GM21423 (cell line): ENCODE results near the gene SRSF4.
"Not testable (repeated sequence)": the region's sequence is repeated elsewhere in the genome, so short reads cannot be mapped to it uniquely, and the experiment has no call there.

ENCODE experiments used
- ATAC-seq: cut with Tn5 transposase; IDR thresholded peaks from one replicate; pipeline ENCODE4 v1.9.1; 2021; ENCODE audit warnings: mild to moderate bottlenecking, moderate library complexity; ENCODE audit not compliant: unreplicated experiment

The SRSF4 gene

GRCh38 chr1:29166291-29166878 lies 15.3 kb downstream of the SRSF4 start:
- ATAC-seq = no peak

DNA sequence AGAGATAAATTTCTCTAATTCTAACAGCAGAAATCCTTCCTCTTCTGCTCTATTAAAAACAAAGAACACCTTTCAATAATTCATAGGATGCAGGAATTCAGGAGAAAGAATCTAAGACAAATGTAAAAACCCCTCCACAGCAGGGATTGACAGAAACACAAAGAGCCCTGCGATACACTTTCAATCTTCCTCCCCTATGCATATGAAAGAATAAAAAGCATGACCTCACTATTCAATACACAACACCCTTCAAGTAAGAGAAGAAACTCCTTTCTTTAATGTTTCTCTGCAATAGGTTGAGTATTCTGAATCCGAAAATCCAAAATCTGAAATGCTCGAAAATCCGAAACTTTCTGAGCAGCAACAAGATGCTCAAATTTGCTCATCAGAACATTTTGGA lies 17.1 kb downstream of the SRSF4 start:
- no peak for ATAC-seq

GRCh38 chr1:29162476-29163138 lies 19.1 kb downstream of the SRSF4 start:
- ATAC-seq = no peak

GRCh38 chr1:29162025-29162424 lies 19.7 kb downstream of the SRSF4 start:
- ATAC-seq = no peak

DNA sequence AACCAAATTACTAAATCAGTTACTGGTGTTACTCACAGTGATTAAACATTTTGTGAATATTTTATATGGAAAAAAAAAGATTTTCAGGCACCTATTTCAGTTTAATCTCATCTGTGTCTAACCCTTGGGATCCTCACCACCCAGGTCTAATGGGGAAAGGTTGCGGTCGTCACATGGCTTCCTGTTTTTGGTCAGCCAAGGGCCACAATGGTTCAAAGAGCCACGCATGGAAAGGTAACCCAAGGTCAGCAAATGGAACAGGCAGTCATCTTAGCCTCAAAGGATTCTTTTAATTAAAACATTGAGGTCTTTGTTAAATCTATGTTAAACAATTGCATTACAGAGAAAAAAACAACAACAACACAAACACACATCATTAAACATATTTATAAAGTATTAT lies 21.9 kb downstream of the SRSF4 start:
- no peak for ATAC-seq

GRCh38 chr1:29157269-29157601 lies 24.5 kb downstream of the SRSF4 start:
- ATAC-seq = no peak

DNA sequence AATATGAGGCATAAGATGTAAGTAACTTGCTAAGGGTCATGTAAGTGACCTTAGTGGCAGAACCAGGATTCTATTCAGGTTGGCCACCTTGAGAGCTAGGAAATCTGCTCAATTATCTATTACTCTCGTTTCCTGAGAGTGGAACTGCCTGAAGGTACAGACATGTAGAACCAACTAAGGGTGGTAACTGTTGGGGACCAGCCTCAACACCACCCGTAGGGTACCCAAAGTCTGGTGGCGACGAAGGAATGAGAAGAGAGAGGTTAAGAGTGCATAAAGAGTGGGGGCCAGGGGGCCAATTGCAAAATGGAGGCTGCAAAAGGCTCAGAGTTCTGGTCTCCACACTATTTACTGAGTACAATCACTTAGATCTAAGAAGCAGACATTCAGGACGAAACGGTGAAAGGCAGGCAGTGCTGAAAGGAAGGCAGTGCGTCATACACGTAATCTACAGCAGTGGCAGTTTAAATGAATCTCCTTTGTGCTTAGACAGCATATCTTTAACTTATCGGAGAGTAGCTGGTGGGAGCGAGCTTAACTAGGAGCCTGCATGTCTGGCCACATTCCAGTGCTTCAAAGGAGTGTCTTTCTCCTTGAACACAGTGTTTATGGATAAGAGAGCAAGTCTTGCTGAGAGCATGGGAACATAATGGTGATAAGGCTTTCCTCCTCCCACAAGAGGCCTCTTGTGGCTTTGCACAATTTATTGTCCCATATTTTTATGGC lies 25.0 kb downstream of the SRSF4 start:
- no peak for ATAC-seq

DNA sequence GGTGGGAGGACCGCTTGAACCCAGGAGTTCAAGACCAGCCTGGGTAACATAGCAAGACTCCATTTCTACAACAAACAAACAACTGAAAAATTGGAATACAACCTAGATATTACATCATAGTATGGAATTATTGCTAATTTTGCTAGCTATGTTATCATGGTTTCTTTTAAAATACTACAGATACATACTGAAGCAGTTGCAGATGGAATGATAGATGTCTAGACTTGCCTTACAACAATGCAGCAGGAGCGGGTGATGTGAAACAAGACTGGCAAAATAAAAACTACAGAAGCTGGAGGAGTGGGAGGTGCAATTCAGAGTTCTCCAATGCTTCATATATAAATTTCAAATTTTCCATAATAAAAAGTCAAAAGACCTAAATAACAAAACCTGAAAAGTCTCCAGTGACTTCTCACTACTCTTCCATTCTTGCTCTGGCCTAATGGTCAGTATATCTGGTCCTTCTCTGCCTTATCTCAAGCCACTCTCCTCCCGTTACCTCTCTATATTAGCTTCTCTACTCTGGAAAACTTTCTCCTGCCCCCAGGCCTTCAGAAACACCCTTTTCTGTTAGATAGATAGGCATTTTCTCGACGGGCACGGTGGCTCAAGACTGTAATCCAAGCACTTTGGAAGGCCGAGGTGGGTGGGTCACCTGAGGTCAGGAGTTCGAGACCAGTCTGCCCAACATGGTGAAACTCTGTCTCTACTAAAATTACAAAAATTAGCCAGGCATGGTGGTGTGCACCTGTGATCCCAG lies 29.5 kb downstream of the SRSF4 start:
- no peak for ATAC-seq

- ATAC-seq = not testable (repeated sequence)
Measured at GRCh38 chr1:29150346-29150745, 31.4 kb downstream of the SRSF4 start.

DNA sequence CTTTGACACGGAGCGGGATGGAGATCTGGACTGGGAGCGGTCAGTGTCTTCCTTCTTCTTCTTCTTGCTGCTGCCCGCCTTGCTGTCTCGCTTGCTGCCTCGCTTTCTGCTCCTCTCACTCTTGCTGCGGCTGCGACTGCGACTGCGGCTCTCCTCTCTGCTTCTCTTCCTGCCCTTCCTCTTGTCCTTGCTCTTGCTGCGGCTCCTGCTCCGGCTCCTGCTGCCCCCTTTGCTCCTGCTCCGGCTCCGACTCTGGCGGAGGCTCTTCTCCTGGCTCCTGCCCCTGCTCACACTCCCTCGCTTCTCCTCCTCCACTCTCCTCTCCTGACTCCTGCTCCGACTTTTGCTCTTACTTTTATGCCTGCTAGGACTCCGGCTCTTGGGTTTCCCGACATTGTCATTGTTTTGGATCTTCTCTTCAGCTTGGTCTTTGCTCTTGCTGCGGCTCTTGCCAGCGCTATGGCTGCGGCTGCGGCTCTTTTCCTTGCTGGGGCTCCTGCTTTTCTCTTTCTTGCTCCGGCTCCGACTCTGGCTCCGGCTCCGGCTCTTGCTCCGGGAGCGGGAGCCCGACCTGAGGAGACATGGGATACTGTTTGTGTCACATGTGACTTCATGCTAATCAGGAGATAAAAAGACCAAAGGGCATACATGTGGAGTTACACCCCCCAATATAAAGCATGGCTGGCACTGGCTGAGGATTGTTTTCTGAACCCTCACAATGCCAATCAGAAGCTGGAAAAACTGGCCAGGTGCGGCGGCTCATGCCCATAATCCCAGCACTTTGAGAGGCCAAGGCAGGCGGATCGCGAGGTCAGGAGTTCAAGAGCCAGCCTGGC lies 32.8 kb downstream of the SRSF4 start:
- ATAC-seq = no peak

GRCh38 chr1:29145739-29146437 lies 35.8 kb downstream of the SRSF4 start:
- no peak for ATAC-seq

DNA sequence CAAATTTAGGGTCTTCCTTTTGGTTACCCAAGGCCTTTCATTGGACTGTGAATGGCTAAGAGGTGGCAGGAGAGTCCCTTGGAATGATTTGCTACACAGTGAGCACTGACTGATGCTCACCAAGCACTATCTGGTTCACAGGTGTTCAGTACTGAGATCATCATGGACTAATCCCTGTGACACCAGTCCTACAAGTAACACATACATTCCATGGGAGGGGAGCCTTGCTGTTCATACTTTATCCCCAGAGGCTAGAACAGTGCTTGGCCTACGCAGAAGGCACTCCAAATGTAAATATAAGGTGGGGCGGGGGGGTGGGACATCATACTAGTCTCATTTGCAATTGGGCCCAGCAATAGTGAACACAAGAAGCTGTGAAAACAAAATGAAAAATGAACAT lies 37.5 kb downstream of the SRSF4 start:
- ATAC-seq = no peak

GRCh38 chr1:29142714-29143113 lies 39.0 kb downstream of the SRSF4 start:
- ATAC-seq = no peak

- ATAC-seq = no peak
Measured at GRCh38 chr1:29136391-29136915, 45.2 kb downstream of the SRSF4 start.

DNA sequence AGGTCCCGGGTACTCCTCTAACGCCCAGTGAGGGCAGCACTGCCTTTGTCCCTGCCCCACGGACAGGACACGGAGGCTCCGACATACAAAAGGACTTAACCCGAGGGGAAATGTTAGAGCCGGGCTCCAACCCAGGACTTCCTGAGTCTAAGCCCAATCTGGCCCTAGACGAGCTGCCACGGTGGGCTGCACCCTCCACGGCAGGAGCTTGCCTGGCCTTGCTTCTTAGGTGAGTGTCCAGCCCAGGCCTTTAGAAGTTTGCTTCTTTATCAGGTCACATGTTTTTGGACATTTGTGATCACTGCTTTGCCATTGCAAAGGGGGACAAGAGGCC lies 47.0 kb downstream of the SRSF4 start:
- ATAC-seq = no peak

DNA sequence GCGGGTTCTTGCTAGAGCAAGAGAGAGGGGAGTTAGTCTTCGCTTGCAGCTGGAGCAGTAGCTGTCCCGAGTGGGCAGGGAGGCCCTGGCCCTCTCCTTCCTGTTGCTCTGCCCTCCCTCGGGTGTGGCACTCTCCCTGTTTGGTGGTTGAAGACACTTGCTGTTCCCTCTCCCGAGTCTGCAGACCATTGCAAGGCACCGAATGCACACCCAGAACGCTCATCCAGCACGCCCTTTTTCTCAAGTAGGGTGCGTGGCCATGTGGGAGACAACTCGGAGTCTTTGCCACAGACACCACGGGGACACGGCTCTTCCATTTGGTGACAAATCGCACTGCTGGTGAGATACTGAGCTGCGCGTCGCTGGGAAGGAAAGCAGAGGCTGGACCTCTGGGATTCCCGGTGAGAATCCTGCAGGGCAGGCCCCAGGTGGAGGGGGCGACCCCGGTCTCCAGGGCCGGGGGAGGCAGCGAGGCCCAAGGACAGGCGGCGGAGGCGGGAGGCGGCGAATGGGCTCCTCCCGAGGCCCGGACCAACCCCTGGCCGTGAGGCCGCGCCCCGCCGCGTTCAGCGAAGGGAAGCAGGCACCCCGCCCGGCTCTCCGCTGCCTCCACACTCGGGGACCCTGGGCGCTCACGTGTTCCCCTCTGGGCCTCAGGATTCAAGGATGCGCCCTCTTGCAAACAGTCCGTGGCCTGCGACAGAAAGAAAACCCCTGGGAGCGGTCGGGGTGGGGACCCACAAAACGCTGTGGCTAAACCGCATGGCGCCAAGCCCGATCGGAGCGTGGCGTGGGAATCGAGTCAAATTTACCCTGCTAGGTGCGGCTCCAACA lies 47.6 kb downstream of the SRSF4 start:
- no peak for ATAC-seq

- ATAC-seq = not testable (repeated sequence)
Measured at GRCh38 chr1:29131056-29131455, 50.6 kb downstream of the SRSF4 start.

DNA sequence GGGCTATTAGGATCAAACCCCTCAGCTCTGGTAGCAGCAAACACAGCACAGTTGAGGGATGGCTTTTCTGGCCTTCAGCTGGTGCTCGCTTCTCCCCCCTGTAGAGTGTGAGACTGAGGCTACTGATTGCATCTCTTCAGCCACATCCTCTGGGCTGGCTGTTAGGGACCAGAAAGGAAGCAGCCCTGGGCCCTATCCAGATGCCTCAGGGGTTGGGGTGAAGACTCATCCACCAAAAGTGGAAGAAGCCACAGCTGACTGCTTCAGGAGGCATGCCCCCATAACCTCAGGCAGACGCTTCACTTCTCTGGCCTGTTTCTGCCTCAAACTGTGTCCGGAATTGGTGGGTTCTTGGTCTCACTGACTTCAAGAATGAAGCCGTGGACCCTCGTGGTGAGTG lies 51.8 kb downstream of the SRSF4 start:
- no peak for ATAC-seq

DNA sequence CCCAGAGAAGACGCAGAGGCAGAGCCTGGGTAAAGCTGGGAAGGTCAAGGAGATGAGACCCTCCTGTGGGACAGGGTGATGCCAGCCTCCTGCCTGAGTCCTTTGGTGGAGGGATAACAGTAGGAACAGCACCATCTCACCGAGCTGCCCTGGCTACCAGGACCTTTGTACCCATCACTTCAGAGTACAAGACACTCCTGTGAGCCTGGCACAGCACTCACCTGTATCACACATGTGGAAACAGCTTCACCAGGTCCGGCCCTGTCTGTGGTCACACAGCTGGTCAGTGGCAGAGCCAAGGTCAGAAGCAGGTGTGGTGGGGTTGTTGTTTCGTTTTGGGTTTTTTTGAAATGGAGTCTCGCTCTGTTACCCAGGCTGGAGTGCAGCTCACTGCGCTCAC lies 53.0 kb downstream of the SRSF4 start:
- no peak for ATAC-seq
